Measurements from ENCODE around the gene SLC17A4.

The SLC17A4 gene

GRCh38 chr6:25717866-25718740, 36.4 kb upstream of the SLC17A4 start:
- TF ChIP-seq CTCF (IDR thresholded peaks at IDR 0.05; ENCODE audit: insufficient read depth, low read depth, low read length, missing control alignments): peak; percentile 38
- DNase-seq (ENCODE audit: low read depth): peak; percentile 26
- H3K4me3 ChIP-seq (ENCODE audit: low read depth, low read length): no peak overlapping the region

- DNase-seq (ENCODE audit: low read depth): no peak
- no peak for TF ChIP-seq CTCF (IDR thresholded peaks at IDR 0.05; ENCODE audit: insufficient read depth, low read depth, low read length, missing control alignments)
- no peak overlapping the region for H3K4me3 ChIP-seq (ENCODE audit: low read depth, low read length)
These were observed 28.2 kb upstream of the SLC17A4 start for GRCh38 chr6:25726122-25726911.

GRCh38 chr6:25727028-25727427, 27.5 kb upstream of the SLC17A4 start:
- no peak for DNase-seq (ENCODE audit: low read depth)
- H3K4me3 ChIP-seq (ENCODE audit: low read depth, low read length): no peak overlapping the region
- TF ChIP-seq CTCF (IDR thresholded peaks at IDR 0.05; ENCODE audit: insufficient read depth, low read depth, low read length, missing control alignments): no peak

GRCh38 chr6:25730907-25731306, 23.6 kb upstream of the SLC17A4 start:
- no peak overlapping the region for H3K4me3 ChIP-seq (ENCODE audit: low read depth, low read length)
- DNase-seq (ENCODE audit: low read depth): no peak
- no peak for TF ChIP-seq CTCF (IDR thresholded peaks at IDR 0.05; ENCODE audit: insufficient read depth, low read depth, low read length, missing control alignments)

- TF ChIP-seq CTCF (IDR thresholded peaks at IDR 0.05; ENCODE audit: insufficient read depth, low read depth, low read length, missing control alignments): no peak
- H3K4me3 ChIP-seq (ENCODE audit: low read depth, low read length): no peak overlapping the region
- no peak for DNase-seq (ENCODE audit: low read depth)
These were observed 22.8 kb upstream of the SLC17A4 start for GRCh38 chr6:25731721-25732120.

GRCh38 chr6:25732468-25733198, 21.9 kb upstream of the SLC17A4 start:
- no peak for DNase-seq (ENCODE audit: low read depth)
- TF ChIP-seq CTCF (IDR thresholded peaks at IDR 0.05; ENCODE audit: insufficient read depth, low read depth, low read length, missing control alignments): no peak
- no peak overlapping the region for H3K4me3 ChIP-seq (ENCODE audit: low read depth, low read length)

Data from GM12865 (cell line).